OCI-LY7 (cell line): ENCODE data around the gene TMEFF1. TPM values are rescaled to one million over a fixed set of nuclear protein-coding genes. Genes with fewer than 3 reads are reported as not detected.

Experiments used
- BruUV-seq: library from RNA; stranded (reverse); fragments of 400-500 nt; replicated peaks from 2 replicates; lab custom pipeline; 2021; lab: Mats Ljungman, UMichigan
- CTCF ChIA-PET: fragments of 300-600 bp; sonication (Branson Sonifier 250); formaldehyde crosslinking; loops from one replicate; lab custom pipeline; 2022; ENCODE audit warnings: antibody characterized with exemption; ENCODE audit not compliant: unreplicated experiment; lab: Charles Lee
- POLR2A ChIA-PET: fragments of 300-600 bp; sonication (Branson Sonifier 250); formaldehyde crosslinking; loops from one replicate; lab custom pipeline; 2022; ENCODE audit warnings: antibody characterized with exemption; lab: Charles Lee
- DNase-seq: peaks from one replicate; pipeline ENCODE4 v3.0.0-alpha.2; 2015; ENCODE audit warnings: low spot score
- H2AFZ ChIP-seq: fragments of 200-600 bp; sonication (generic), shearing (Covaris generic); 2 replicates; pipeline ENCODE4 v1.6.1; 2014; ENCODE audit warnings: mild to moderate bottlenecking, antibody characterized with exemption, low read length, moderate library complexity
- H3K27ac ChIP-seq: fragments of 200-600 bp; sonication (generic); 2 replicates; pipeline ENCODE4 v1.5.1; 2014; ENCODE audit warnings: mixed run types, low read depth, mild to moderate bottlenecking, moderate library complexity, low read length, inconsistent platforms; ENCODE audit not compliant: poor library complexity, severe bottlenecking
- H3K36me3 ChIP-seq: fragments of 200-600 bp; sonication (generic); 2 replicates; pipeline ENCODE4 v1.6.1; 2014; ENCODE audit warnings: mild to moderate bottlenecking, antibody characterized with exemption, low read length, moderate library complexity, mixed read lengths; ENCODE audit not compliant: insufficient read depth
- H3K4me1 ChIP-seq: fragments of 200-600 bp; sonication (generic); 2 replicates; pipeline ENCODE4 v1.5.1; 2014; ENCODE audit warnings: mild to moderate bottlenecking, low read length; ENCODE audit not compliant: insufficient read depth, poor library complexity, severe bottlenecking
- H3K4me2 ChIP-seq: fragments of 200-600 bp; sonication (generic); 2 replicates; pipeline ENCODE4 v1.6.1; 2014; ENCODE audit warnings: mild to moderate bottlenecking, low read length
- H3K4me3 ChIP-seq: fragments of 200-600 bp; sonication (generic); 2 replicates; pipeline ENCODE4 v1.5.1; 2014; ENCODE audit warnings: mild to moderate bottlenecking, low read depth, low read length; ENCODE audit not compliant: poor library complexity, severe bottlenecking
- H3K79me2 ChIP-seq: fragments of 200-600 bp; sonication (generic); 2 replicates; pipeline ENCODE4 v1.6.1; 2016; ENCODE audit warnings: low read depth, mild to moderate bottlenecking, low read length, moderate library complexity, mixed read lengths; ENCODE audit not compliant: insufficient read depth
- H3K9me2 ChIP-seq: fragments of 200-600 bp; sonication (generic); 2 replicates; pipeline ENCODE4 v1.6.1; 2016; ENCODE audit warnings: mild to moderate bottlenecking, low read length, mixed read lengths; ENCODE audit not compliant: insufficient read depth
- H3K9me3 ChIP-seq: fragments of 200-600 bp; sonication (generic); 2 replicates; pipeline ENCODE4 v1.6.1; 2014; ENCODE audit warnings: mild to moderate bottlenecking, mixed run types, low read length, mixed read lengths
- H4K20me1 ChIP-seq: fragments of 200-600 bp; sonication (generic); 2 replicates; pipeline ENCODE4 v1.6.1; 2014; ENCODE audit warnings: mild to moderate bottlenecking, antibody characterized with exemption, low read length, moderate library complexity, mixed read lengths; ENCODE audit not compliant: insufficient read depth
- CTCF ChIP-seq: fragments of 200-600 bp; sonication (generic); conservative IDR thresholded peaks from 2 replicates; pipeline ENCODE4 v1.5.1; 2014; ENCODE audit warnings: mild to moderate bottlenecking, antibody characterized with exemption, low read length, moderate library complexity, mixed read lengths
- EZH2phosphoT487 ChIP-seq: fragments of 200-600 bp; sonication (generic); IDR thresholded peaks from 2 replicates; pipeline ENCODE4 v1.6.1; 2018; ENCODE audit warnings: low read depth, borderline replicate concordance, mild to moderate bottlenecking, mixed run types, antibody characterized with exemption, low read length, moderate library complexity, mixed read lengths
- intact Hi-C: fragments of 100-400 bp; cut with micrococcal nuclease; formaldehyde crosslinking; loops from one replicate; pipeline ENCODE4 v1.10.0; 2022; ENCODE audit not compliant: unreplicated experiment
- total RNA-seq, 2 experiments: library from RNA; depleted of rRNA in 1 of 2; stranded (reverse); fragments of >200 nt in 1 of 2; shearing (Covaris generic) in 1 of 2; gene quantifications; 2 replicates each; pipeline ENCODE4 v1.2.3, GENCODE V29; 2014 to 2022

The TMEFF1 gene
- total RNA-seq, 2 experiments from 2014 or later, result 3.6 to 4.7 TPM

GRCh38 chr9:100586093-100586492 is 113.1 kb downstream of the TMEFF1 start:
- DNase-seq, result peak; percentile 40
- no peak for TF ChIP-seq EZH2phosphoT487
- TF ChIP-seq CTCF, result no peak
- no peaks in the 10 kb centered on the region for H3K9me3 ChIP-seq
- POLR2A ChIA-PET, result no interaction called here
- no peaks in the 10 kb centered on the region for H3K79me2 ChIP-seq
- no TSS peak for BruUV-seq
- peaks cover 15% of the 10 kb centered on the region for H3K4me1 ChIP-seq
- peak overlapping the region; percentile 24; the same call in 1 of the 2 replicates for H2AFZ ChIP-seq
- CTCF ChIA-PET, result interaction anchor here (1.0 kb wide), 1 partner anchor 9 kb away, joined by 3 read pairs; no protein-coding TSS in a partner anchor
- no peaks in the 10 kb centered on the region for H3K36me3 ChIP-seq
- H3K27ac ChIP-seq, result no peak overlapping the region
- peak overlapping the region; percentile 49 for H3K4me2 ChIP-seq
- intact Hi-C loops, result no loop called here
- H3K9me2 ChIP-seq, result no peaks in the 10 kb centered on the region
- H3K4me3 ChIP-seq, result no peak overlapping the region
- no peaks in the 10 kb centered on the region for H4K20me1 ChIP-seq

- no peak overlapping the region for H3K27ac ChIP-seq
- no peaks in the 10 kb centered on the region for H4K20me1 ChIP-seq
- no peaks in the 10 kb centered on the region for H3K9me3 ChIP-seq
- H3K36me3 ChIP-seq, result no peaks in the 10 kb centered on the region
- no peak overlapping the region for H2AFZ ChIP-seq
- DNase-seq, result no peak
- H3K79me2 ChIP-seq, result no peaks in the 10 kb centered on the region
- no peak overlapping the region for H3K4me3 ChIP-seq
- no TSS peak for BruUV-seq
- CTCF ChIA-PET, result no interaction called here
- TF ChIP-seq CTCF (no peak), EZH2phosphoT487 (no peak)
- no peaks in the 10 kb centered on the region for H3K9me2 ChIP-seq
- POLR2A ChIA-PET, result no interaction called here
- intact Hi-C loops, result no loop called here
- H3K4me1 ChIP-seq, result peaks cover 15% of the 10 kb centered on the region
- H3K4me2 ChIP-seq, result no peak overlapping the region
These were observed 114.4 kb downstream of the TMEFF1 start for GRCh38 chr9:100587375-100587774.

GRCh38 chr9:100589582-100589981 is 116.6 kb downstream of the TMEFF1 start:
- no TSS peak for BruUV-seq
- intact Hi-C loops, result no loop called here
- Histone ChIP-seq H3K36me3 (no peaks in the 10 kb centered on the region), H3K4me2 (no peak overlapping the region), H3K9me2 (no peaks in the 10 kb centered on the region), H2AFZ (no peak overlapping the region), H3K4me1 (peaks cover 15% of the 10 kb centered on the region), H3K4me3 (no peak overlapping the region), H4K20me1 (no peaks in the 10 kb centered on the region), H3K79me2 (no peaks in the 10 kb centered on the region), H3K27ac (no peak overlapping the region), H3K9me3 (no peaks in the 10 kb centered on the region)
- no peak for TF ChIP-seq EZH2phosphoT487
- no peak for TF ChIP-seq CTCF
- ChIA-PET CTCF (no interaction called here), POLR2A (interaction anchor here (0.6 kb wide), 1 partner anchor 654 kb away, joined by 3 read pairs; no protein-coding TSS in a partner anchor)
- no peak for DNase-seq
